Endothelial cell of umbilical vein (primary cell): ENCODE measurements around the gene DDX25. TPM values are rescaled to one million over a fixed set of nuclear protein-coding genes. Genes with fewer than 3 reads are reported as not detected.

ENCODE experiments used
- BruUV-seq: library from RNA; stranded (reverse); fragments of 400-500 nt; replicated peaks from 2 replicates; lab custom pipeline; 2021; lab: Mats Ljungman, UMichigan
- CTCF ChIA-PET: fragments of 300-600, 350-600 bp; sonication (Branson Sonifier 250); formaldehyde crosslinking; loops from one replicate; lab custom pipeline; 2021; ENCODE audit warnings: antibody characterized with exemption, inconsistent platforms; lab: Charles Lee
- POLR2A ChIA-PET: fragments of 300-600, 350-600 bp; sonication (Branson Sonifier 250); formaldehyde crosslinking; loops from one replicate; lab custom pipeline; 2021; ENCODE audit warnings: antibody characterized with exemption, inconsistent platforms; lab: Charles Lee
- DNase-seq: peaks from one replicate; pipeline ENCODE4 v3.0.0-alpha.2; 2011; ENCODE audit warnings: low read depth, low spot score
- FAIRE-seq: peaks from 2 replicates; lab custom pipeline; 2011; peaks lifted over from hg19 to GRCh38; lab: Jason Lieb, UNC
- H2AFZ ChIP-seq: 2 replicates; pipeline ENCODE4 v1.6.0; 2012; ENCODE audit warnings: low read depth, low read length, control low read depth, inconsistent platforms
- H3K27ac ChIP-seq: 2 replicates; pipeline ENCODE4 v1.5.1; 2011; ENCODE audit warnings: low read depth, mild to moderate bottlenecking, control low read depth, low read length, moderate library complexity; ENCODE audit not compliant: insufficient read depth
- H3K27me3 ChIP-seq, 2 experiments: 2 replicates each; pipeline versions ENCODE4 v1.6.0 to v1.6.1; 2011; ENCODE audit warnings: low read length in 2 of 2, mixed read lengths in 1 of 2; ENCODE audit not compliant: control insufficient read depth in 2 of 2, insufficient read depth in 2 of 2
- H3K36me3 ChIP-seq, 2 experiments: 2 replicates in 1 of 2; 3 replicates in 1 of 2; pipeline ENCODE4 v1.5.1; 2011; ENCODE audit warnings: low read length in 2 of 2, mild to moderate bottlenecking in 1 of 2, moderate library complexity in 1 of 2; ENCODE audit not compliant: control insufficient read depth in 2 of 2, insufficient read depth in 2 of 2; ENCODE audit errors: extremely low read depth in 1 of 2
- H3K4me1 ChIP-seq: 3 replicates; pipeline ENCODE4 v1.5.1; 2011; ENCODE audit warnings: mild to moderate bottlenecking, low read length; ENCODE audit not compliant: control insufficient read depth, insufficient read depth; ENCODE audit errors: extremely low read depth
- H3K4me2 ChIP-seq: 2 replicates; pipeline ENCODE4 v1.6.1; 2011; ENCODE audit warnings: low read length, control low read depth, mixed read lengths; ENCODE audit not compliant: insufficient read depth
- H3K4me3 ChIP-seq, 3 experiments: fragments of 200-600 bp in 1 of 3; sonication (generic), shearing (Covaris generic) in 1 of 3; replicated peaks in 1 of 3; 2 replicates each; pipeline ENCODE4 v1.5.1; 2011 to 2016; ENCODE audit warnings: control low read depth in 3 of 3, low read length in 3 of 3, mild to moderate bottlenecking in 2 of 3, inconsistent platforms in 1 of 3, low read depth in 1 of 3, moderate library complexity in 1 of 3; ENCODE audit not compliant: insufficient read depth in 1 of 3
- H3K79me2 ChIP-seq: 2 replicates; pipeline ENCODE4 v1.6.0; 2012; ENCODE audit warnings: low read length, inconsistent platforms; ENCODE audit not compliant: control insufficient read depth, insufficient read depth
- H3K9ac ChIP-seq: replicated peaks from 2 replicates; pipeline ENCODE3; 2011; ENCODE audit warnings: low read length, control low read depth; ENCODE audit not compliant: insufficient read depth; ENCODE audit errors: extremely low read depth
- H3K9me1 ChIP-seq: replicated peaks from 3 replicates; pipeline ENCODE4 v1.6.0; 2011; ENCODE audit warnings: mild to moderate bottlenecking, low read length; ENCODE audit not compliant: control insufficient read depth, insufficient read depth; ENCODE audit errors: extremely low read depth
- H3K9me3 ChIP-seq: replicated peaks from 2 replicates; pipeline ENCODE4 v1.5.1; 2012; ENCODE audit warnings: low read length, inconsistent platforms; ENCODE audit not compliant: control insufficient read depth, insufficient read depth
- H4K20me1 ChIP-seq: replicated peaks from 2 replicates; pipeline ENCODE3; 2011; ENCODE audit warnings: mild to moderate bottlenecking, low read length; ENCODE audit not compliant: control insufficient read depth, insufficient read depth; ENCODE audit errors: extremely low read depth
- CTCF ChIP-seq, 2 donors: IDR thresholded peaks; 1 replicate in 1 of 2; 2 replicates in 1 of 2; pipeline ENCODE4 v1.5.1; 2011; ENCODE audit warnings: low read length in 2 of 2, mild to moderate bottlenecking in 2 of 2, moderate library complexity in 2 of 2, control low read depth in 1 of 2, inconsistent platforms in 1 of 2, low read depth in 1 of 2; ENCODE audit not compliant: insufficient read depth in 1 of 2; ENCODE audit errors: extremely low read depth in 1 of 2
- EZH2 ChIP-seq: IDR thresholded peaks from 2 replicates; pipeline ENCODE4 v1.6.1; 2012; ENCODE audit warnings: borderline replicate concordance, low read depth, mild to moderate bottlenecking, moderate library complexity, low read length, inconsistent platforms; ENCODE audit not compliant: severe bottlenecking
- GATA2 ChIP-seq: IDR thresholded peaks from 2 replicates; pipeline ENCODE4 v1.7.0; 2011; ENCODE audit warnings: low read depth, mild to moderate bottlenecking, moderate library complexity, mixed read lengths, low read length; ENCODE audit not compliant: insufficient read length, insufficient read depth
- JUN ChIP-seq: IDR thresholded peaks from 2 replicates; pipeline ENCODE4 v1.6.1; 2011; ENCODE audit warnings: borderline replicate concordance, low read depth; ENCODE audit not compliant: insufficient read length, insufficient read depth
- MYC ChIP-seq: IDR thresholded peaks from one replicate; pipeline ENCODE4 v1.6.1; 2011; ENCODE audit warnings: mild to moderate bottlenecking, low read depth, low read length
- POLR2A ChIP-seq: IDR thresholded peaks from 2 replicates; pipeline ENCODE4 v1.6.1; 2012; ENCODE audit warnings: low read depth, mild to moderate bottlenecking, control low read depth, low read length
- POLR2AphosphoS5 ChIP-seq: IDR thresholded peaks from 2 replicates; pipeline ENCODE4 v1.6.1; 2012; ENCODE audit warnings: low read depth, mild to moderate bottlenecking, control low read depth, low read length, moderate library complexity; ENCODE audit not compliant: insufficient read depth
- dilution Hi-C: fragments of 300-500 bp; cut with MboI; formaldehyde crosslinking; loops from one replicate; pipeline ENCODE4 v1.15.0; 2019; ENCODE audit warnings: low sequenced_read_pairs; ENCODE audit not compliant: extremely low pct_ligation_motif_present
- intact Hi-C: fragments of 100-400 bp; cut with micrococcal nuclease; formaldehyde crosslinking; loops from one replicate; pipeline ENCODE4 v1.10.0; 2022
- polyA plus RNA-seq, 4 experiments: library from polyadenylated mRNA; depleted of rRNA in 3 of 4; stranded (reverse) in 3 of 4; unstranded in 1 of 4; fragments of >200 nt; gene quantifications; 2 replicates each; pipeline versions ENCODE4 v1.2.1 to v1.2.3, GENCODE V29; 2011 to 2012; ENCODE audit warnings: missing spikeins in 1 of 4
- total RNA-seq: library from RNA; stranded (reverse); gene quantifications from 2 replicates; pipeline ENCODE4 v1.2.3, GENCODE V29; 2021

The DDX25 gene
- total and polyA plus RNA-seq, 2 donors (not counting 3 experiments of a cell fraction or from before 2014, with no cell fraction given): not detected

- Histone ChIP-seq H3K79me2 (no peaks in the 10 kb centered on the region), H3K9ac (no peak overlapping the region), H3K9me1 (no peaks in the 10 kb centered on the region), H4K20me1 (no peaks in the 10 kb centered on the region), H3K4me3 (no peak overlapping the region), H3K27me3 (no peaks in the 10 kb centered on the region), H3K4me1 (no peaks in the 10 kb centered on the region), H2AFZ (no peak overlapping the region), H3K27ac (no peak overlapping the region), H3K36me3 (no peaks in the 10 kb centered on the region), H3K4me2 (no peak overlapping the region), H3K9me3 (no peaks in the 10 kb centered on the region)
- ChIA-PET CTCF (interaction anchor here (10.5 kb wide), 1 partner anchor 254 kb away, joined by 147 read pairs; no protein-coding TSS in a partner anchor), POLR2A (no interaction called here)
- FAIRE-seq (no peak), DNase-seq (no peak)
- TF ChIP-seq MYC (no peak), JUN (no peak), GATA2 (no peak), CTCF (IDR thresholded peaks at IDR 0.05; ENCODE audit: extremely low read depth in 1 of 2, insufficient read depth in 1 of 2, low read depth in 1 of 2, low read length in 2 of 2) (no peak), POLR2A (no peak), POLR2AphosphoS5 (no peak), EZH2 (no peak)
- intact Hi-C loops (no loop called here), dilution Hi-C loops (no loop called here)
- no TSS peak for BruUV-seq
Measured at GRCh38 chr11:125938418-125938817, 34.1 kb downstream of the DDX25 start.
